Ramos (cell line): Measurements from ENCODE around the gene DPP8.
"Not testable (repeated sequence)": the region's sequence is repeated elsewhere in the genome, so short reads cannot be mapped to it uniquely, and the experiment has no call there.

ENCODE experiments used
- in situ Hi-C: fragments of 300-500 bp; cut with MboI; formaldehyde crosslinking; loops from one replicate; pipeline ENCODE4 v1.14.3; 2022; ENCODE audit warnings: low sequenced_read_pairs; ENCODE audit not compliant: unreplicated experiment

The DPP8 gene

GRCh38 chr15:65408324-65409035 is 109.0 kb downstream of the DPP8 start:
- in situ Hi-C loops, result no loop called here

GRCh38 chr15:65406424-65407000 is 111.0 kb downstream of the DPP8 start:
- in situ Hi-C loops, result no loop called here

GRCh38 chr15:65405791-65406423 is 111.6 kb downstream of the DPP8 start:
- in situ Hi-C loops, result no loop called here

- in situ Hi-C loops, result no loop called here
Measured at GRCh38 chr15:65404186-65404872, 113.2 kb downstream of the DPP8 start.

- in situ Hi-C loops, result no loop called here
Measured at GRCh38 chr15:65402961-65403360, 114.5 kb downstream of the DPP8 start.

- in situ Hi-C loops, result no loop called here
Measured at GRCh38 chr15:65401611-65402240, 115.8 kb downstream of the DPP8 start.

- in situ Hi-C loops, result no loop called here
Measured at GRCh38 chr15:65400760-65401610, 116.5 kb downstream of the DPP8 start.

GRCh38 chr15:65399997-65400396 is 117.5 kb downstream of the DPP8 start:
- in situ Hi-C loops, result no loop called here

GRCh38 chr15:65399001-65399706 is 118.3 kb downstream of the DPP8 start:
- in situ Hi-C loops, result no loop called here

- in situ Hi-C loops, result not testable (repeated sequence)
Measured at GRCh38 chr15:65398486-65398885, 119.0 kb downstream of the DPP8 start.

GRCh38 chr15:65396965-65397317 is 120.5 kb downstream of the DPP8 start:
- in situ Hi-C loops, result no loop called here

GRCh38 chr15:65396283-65396964 is 121.1 kb downstream of the DPP8 start:
- in situ Hi-C loops, result no loop called here

- in situ Hi-C loops, result no loop called here
Measured at GRCh38 chr15:65395567-65396202, 121.8 kb downstream of the DPP8 start.

GRCh38 chr15:65394936-65395335 is 122.6 kb downstream of the DPP8 start:
- in situ Hi-C loops, result no loop called here

- in situ Hi-C loops, result no loop called here
Measured at GRCh38 chr15:65394280-65394789, 123.2 kb downstream of the DPP8 start.

GRCh38 chr15:65393557-65393956 is 123.9 kb downstream of the DPP8 start:
- in situ Hi-C loops, result no loop called here

- in situ Hi-C loops, result no loop called here
Measured at GRCh38 chr15:65393091-65393490, 124.4 kb downstream of the DPP8 start.
